Upper lobe of right lung (tissue), 1 donor: ENCODE measurements around the gene TNIP2. TPM values are rescaled to one million over a fixed set of nuclear protein-coding genes. Genes with fewer than 3 reads are reported as not detected.
A peak's percentile ranks its signal among the peaks of the same experiment; 100 is the strongest.

ENCODE experiments used
- ATAC-seq: fragments of 200-7000 bp; cut with Tn5 transposase; one replicate; pipeline ENCODE4 v1.9.1; 2020; ENCODE audit warnings: mild to moderate bottlenecking, moderate library complexity
- DNase-seq: peaks from one replicate; pipeline ENCODE4 v3.0.0-alpha.2; 2020
- H3K27ac ChIP-seq: fragments of 200-600 bp; one replicate; pipeline ENCODE4 v1.8.0; 2022
- H3K27me3 ChIP-seq: fragments of 200-600 bp; one replicate; pipeline ENCODE4 v1.8.0; 2022; ENCODE audit warnings: mild to moderate bottlenecking
- H3K36me3 ChIP-seq: fragments of 200-600 bp; one replicate; pipeline ENCODE4 v1.8.0; 2022
- H3K4me1 ChIP-seq: fragments of 200-600 bp; one replicate; pipeline ENCODE4 v1.8.0; 2022
- H3K4me3 ChIP-seq: fragments of 200-600 bp; one replicate; pipeline ENCODE4 v1.8.0; 2022; ENCODE audit warnings: mild to moderate bottlenecking
- H3K9me3 ChIP-seq: fragments of 200-600 bp; one replicate; pipeline ENCODE4 v1.8.0; 2022
- intact Hi-C: fragments of 100-400 bp; cut with DNase I; formaldehyde crosslinking; loops from one replicate; pipeline ENCODE4 v1.11.0; 2022
- total RNA-seq: library from RNA; stranded (reverse); fragmentation: NEBNext Ultra II Directional; extraction: Animal tissue kit (Norgen Biotek cat#: 25700); gene quantifications from one replicate; pipeline ENCODE4 v1.2.1, GENCODE V29; 2021
- TF ChIP-seq, protein P1 (sequence below): fragments of 200-600 bp; IDR thresholded peaks from one replicate; pipeline ENCODE4 v1.8.0; 2022; ENCODE audit warnings: antibody characterized with exemption
- donor health status: DM: no; HTN: yes; CAD: no; lungs with severe emphysema.

Gene TNIP2
- total RNA-seq, 1 donor from 2014 or later, result 43.4 TPM

GRCh38 chr4:2798399-2799223 lies 42.5 kb upstream of the TNIP2 start:
- TF ChIP-seq, protein P1, sequence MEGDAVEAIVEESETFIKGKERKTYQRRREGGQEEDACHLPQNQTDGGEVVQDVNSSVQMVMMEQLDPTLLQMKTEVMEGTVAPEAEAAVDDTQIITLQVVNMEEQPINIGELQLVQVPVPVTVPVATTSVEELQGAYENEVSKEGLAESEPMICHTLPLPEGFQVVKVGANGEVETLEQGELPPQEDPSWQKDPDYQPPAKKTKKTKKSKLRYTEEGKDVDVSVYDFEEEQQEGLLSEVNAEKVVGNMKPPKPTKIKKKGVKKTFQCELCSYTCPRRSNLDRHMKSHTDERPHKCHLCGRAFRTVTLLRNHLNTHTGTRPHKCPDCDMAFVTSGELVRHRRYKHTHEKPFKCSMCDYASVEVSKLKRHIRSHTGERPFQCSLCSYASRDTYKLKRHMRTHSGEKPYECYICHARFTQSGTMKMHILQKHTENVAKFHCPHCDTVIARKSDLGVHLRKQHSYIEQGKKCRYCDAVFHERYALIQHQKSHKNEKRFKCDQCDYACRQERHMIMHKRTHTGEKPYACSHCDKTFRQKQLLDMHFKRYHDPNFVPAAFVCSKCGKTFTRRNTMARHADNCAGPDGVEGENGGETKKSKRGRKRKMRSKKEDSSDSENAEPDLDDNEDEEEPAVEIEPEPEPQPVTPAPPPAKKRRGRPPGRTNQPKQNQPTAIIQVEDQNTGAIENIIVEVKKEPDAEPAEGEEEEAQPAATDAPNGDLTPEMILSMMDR, result no peak
- Histone ChIP-seq H3K4me1 (peaks cover 94% of the 10 kb centered on the region), H3K27me3 (no peaks in the 10 kb centered on the region), H3K36me3 (no peaks in the 10 kb centered on the region), H3K4me3 (peak overlapping the region; percentile 43), H3K9me3 (no peaks in the 10 kb centered on the region), H3K27ac (peak overlapping the region; percentile 87)
- peak; percentile 85 for DNase-seq
- intact Hi-C loops, result no loop called here
- peak; percentile 55 for ATAC-seq

DNA sequence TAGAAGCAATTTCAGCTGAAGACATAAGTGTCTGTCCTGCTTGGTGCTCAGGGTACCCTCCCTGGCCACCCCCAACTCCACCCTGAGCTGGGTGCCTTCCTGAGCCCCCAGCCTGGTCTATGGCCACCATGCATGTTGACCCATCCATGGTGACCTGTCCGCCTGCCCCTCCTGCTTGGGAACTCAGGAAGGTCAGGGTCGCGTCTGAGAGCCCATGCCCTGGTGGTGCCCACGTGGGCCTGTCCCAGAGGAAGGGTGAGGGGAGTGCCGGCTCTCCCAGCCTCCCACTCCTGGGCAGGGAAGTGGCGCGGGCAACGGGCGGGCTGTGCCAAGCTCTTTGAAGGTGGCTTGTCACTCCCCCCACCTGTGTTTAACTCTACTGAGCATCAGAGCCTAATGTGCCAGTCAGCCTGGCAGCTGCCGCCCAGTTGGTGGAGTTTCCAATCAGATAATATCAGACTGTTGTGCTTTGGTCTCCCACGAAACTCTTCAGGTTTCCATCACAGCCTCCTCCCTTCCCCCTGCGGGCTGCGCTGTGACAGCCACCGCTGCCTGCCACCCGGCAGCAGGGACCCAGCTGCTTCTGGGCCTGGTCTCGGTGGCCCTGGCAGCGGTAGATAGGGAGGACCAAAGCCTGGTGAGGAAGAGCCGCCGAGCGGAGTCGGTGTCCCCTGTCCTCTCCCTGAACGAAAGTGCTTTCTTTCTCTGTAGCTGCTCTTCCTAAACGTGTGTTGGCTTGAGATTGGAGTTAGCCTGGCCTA lies 41.6 kb upstream of the TNIP2 start:
- TF ChIP-seq, protein P1, result no peak
- Histone ChIP-seq H3K4me3 (peak overlapping the region; percentile 43), H3K9me3 (no peaks in the 10 kb centered on the region), H3K36me3 (no peaks in the 10 kb centered on the region), H3K4me1 (peaks cover 88% of the 10 kb centered on the region), H3K27ac (peak overlapping the region; percentile 87), H3K27me3 (no peaks in the 10 kb centered on the region)
- DNase-seq (peak; percentile 65), ATAC-seq (no peak)
- intact Hi-C loops, result no loop called here

DNA sequence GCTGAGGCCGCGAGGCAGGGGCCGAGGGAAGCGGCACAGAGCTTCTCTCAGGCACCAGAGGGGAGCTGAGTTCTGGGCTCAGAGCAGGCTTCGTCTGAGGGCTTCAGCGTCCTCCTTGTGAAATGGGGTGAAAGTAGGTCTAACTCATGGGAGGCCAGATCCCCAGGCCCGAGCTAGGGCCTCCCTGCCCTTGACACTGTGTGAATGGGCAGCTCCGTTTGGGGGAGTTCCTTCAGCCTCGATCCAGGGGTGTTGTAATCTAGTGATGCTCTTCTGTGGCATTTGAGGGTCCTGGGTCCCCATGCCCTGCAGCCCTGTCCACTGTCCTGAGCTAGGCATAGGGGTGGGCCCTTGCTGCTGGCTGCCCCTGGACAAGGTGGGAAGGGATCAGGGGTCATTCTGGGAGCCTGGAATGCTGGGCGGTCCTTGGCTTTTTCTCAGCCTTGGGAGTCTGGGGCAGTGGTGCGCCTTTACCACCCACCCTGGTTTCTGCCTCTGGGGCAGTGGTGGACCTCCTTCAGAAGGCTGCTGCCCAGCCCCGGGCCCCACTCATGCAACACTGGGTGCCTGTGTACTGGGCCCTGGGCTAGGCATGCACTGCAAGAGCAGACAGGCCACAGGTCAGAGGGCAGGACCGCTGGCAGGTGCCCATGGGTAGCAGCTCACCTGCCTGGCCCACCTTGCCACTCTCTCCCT lies 40.9 kb upstream of the TNIP2 start:
- Histone ChIP-seq H3K27me3 (no peaks in the 10 kb centered on the region), H3K4me1 (peaks cover 88% of the 10 kb centered on the region), H3K27ac (peak overlapping the region; percentile 87), H3K9me3 (no peaks in the 10 kb centered on the region), H3K36me3 (no peaks in the 10 kb centered on the region), H3K4me3 (no peak overlapping the region)
- no peak for ATAC-seq
- intact Hi-C loops, result no loop called here
- DNase-seq, result peak; percentile 49
- TF ChIP-seq, protein P1, result no peak

DNA sequence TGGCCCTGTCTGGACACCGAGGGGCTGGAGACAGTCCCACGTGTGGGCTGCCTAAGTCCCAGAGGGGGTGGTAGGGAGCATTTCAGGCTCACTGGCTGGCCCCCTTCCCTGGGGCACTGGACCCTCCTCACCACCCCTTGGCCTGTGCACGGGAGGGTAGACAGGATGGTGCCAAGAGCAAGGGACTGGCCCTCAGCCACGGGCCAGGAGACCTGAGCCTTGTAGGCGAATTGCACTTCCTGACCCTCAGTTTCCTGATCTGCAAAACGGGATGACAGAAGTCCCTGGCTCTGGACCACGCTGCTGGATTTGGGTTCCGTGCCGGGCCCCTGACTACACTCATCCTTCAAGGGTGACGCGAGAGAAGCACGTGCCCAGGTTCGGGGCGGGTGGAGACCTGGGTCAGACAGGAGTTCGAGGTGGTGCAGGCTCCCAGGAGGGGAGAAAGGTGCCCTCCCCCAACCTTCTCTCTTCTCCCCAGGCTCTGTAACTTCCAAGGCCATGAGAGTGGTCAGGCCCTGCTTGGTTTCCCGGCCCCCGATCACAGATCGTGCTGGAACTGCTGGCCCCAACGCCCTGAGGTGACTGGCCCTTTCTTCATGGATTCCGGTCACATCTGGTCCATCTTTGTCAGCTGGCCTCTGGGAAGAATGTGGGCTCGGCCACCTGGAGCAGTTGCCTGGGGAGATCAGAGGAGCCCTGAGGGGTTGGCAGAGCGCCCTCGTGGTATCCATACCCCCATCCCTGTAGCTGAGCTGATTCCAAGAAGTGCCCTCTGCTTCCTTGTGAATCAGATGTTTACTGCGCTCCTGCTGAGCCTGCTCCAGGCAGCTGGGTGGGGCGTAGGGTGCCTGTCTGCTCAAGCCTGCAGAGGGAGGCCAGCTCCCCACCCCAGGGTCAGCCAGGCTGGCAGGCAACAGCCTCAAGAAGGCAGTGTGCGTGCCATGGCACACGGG lies 40.0 kb upstream of the TNIP2 start:
- peak overlapping the region; percentile 87 for H3K27ac ChIP-seq
- DNase-seq (peak; percentile 70), ATAC-seq (no peak)
- H3K36me3 ChIP-seq, result no peaks in the 10 kb centered on the region
- H3K4me1 ChIP-seq, result peaks cover 87% of the 10 kb centered on the region
- no peaks in the 10 kb centered on the region for H3K27me3 ChIP-seq
- no peaks in the 10 kb centered on the region for H3K9me3 ChIP-seq
- intact Hi-C loops, result no loop called here
- H3K4me3 ChIP-seq, result no peak overlapping the region
- TF ChIP-seq, protein P1, result no peak
